Fibroblast of gingiva (primary cell): ENCODE results near the gene GLIS1.

Experiments
- DNase-seq: peaks from one replicate; pipeline ENCODE4 v3.0.0-alpha.2; 2011; ENCODE audit warnings: low read depth

Gene GLIS1

GRCh38 chr1:53485478-53486394 lies 253.2 kb downstream of the GLIS1 start:
- peak; percentile 74 for DNase-seq

- no peak for DNase-seq
Measured at GRCh38 chr1:53484705-53485477, 254.1 kb downstream of the GLIS1 start.

- DNase-seq = no peak
Measured at GRCh38 chr1:53483656-53484055, 255.3 kb downstream of the GLIS1 start.

- no peak for DNase-seq
Measured at GRCh38 chr1:53483170-53483569, 255.8 kb downstream of the GLIS1 start.

- no peak for DNase-seq
Measured at GRCh38 chr1:53482441-53483153, 256.4 kb downstream of the GLIS1 start.

- no peak for DNase-seq
Measured at GRCh38 chr1:53481456-53481855, 257.5 kb downstream of the GLIS1 start.

GRCh38 chr1:53480678-53481077 lies 258.3 kb downstream of the GLIS1 start:
- no peak for DNase-seq

- no peak for DNase-seq
Measured at GRCh38 chr1:53478502-53478818, 260.5 kb downstream of the GLIS1 start.

GRCh38 chr1:53477651-53478501 lies 261.1 kb downstream of the GLIS1 start:
- DNase-seq = no peak

GRCh38 chr1:53476579-53476978 lies 262.4 kb downstream of the GLIS1 start:
- no peak for DNase-seq

GRCh38 chr1:53475664-53476063 lies 263.3 kb downstream of the GLIS1 start:
- DNase-seq = no peak

GRCh38 chr1:53473463-53473862 lies 265.5 kb downstream of the GLIS1 start:
- DNase-seq = no peak

- DNase-seq = no peak
Measured at GRCh38 chr1:53471000-53471399, 268.0 kb downstream of the GLIS1 start.

- DNase-seq = no peak
Measured at GRCh38 chr1:53470584-53470983, 268.4 kb downstream of the GLIS1 start.

GRCh38 chr1:53470155-53470554 lies 268.8 kb downstream of the GLIS1 start:
- DNase-seq = peak; percentile 45

GRCh38 chr1:53469373-53469772 lies 269.6 kb downstream of the GLIS1 start:
- no peak for DNase-seq

GRCh38 chr1:53468374-53468773 lies 270.6 kb downstream of the GLIS1 start:
- DNase-seq = no peak

- no peak for DNase-seq
Measured at GRCh38 chr1:53467391-53467790, 271.6 kb downstream of the GLIS1 start.

- no peak for DNase-seq
Measured at GRCh38 chr1:53465023-53465957, 273.7 kb downstream of the GLIS1 start.
